Left ventricle myocardium inferior (tissue), 1 donor: Measurements from ENCODE around the gene INSC. TPM values are rescaled to one million over a fixed set of nuclear protein-coding genes. Genes with fewer than 3 reads are reported as not detected.

Experiments used
- DNase-seq: peaks from one replicate; pipeline ENCODE4 v3.0.0-alpha.2; 2020
- H3K27ac ChIP-seq: fragments of 200-600 bp; replicated peaks from 2 replicates; pipeline ENCODE4 v1.8.0; 2021
- H3K27me3 ChIP-seq: fragments of 200-600 bp; 2 replicates; pipeline ENCODE4 v1.8.0; 2021; ENCODE audit warnings: low read depth
- H3K36me3 ChIP-seq: fragments of 200-600 bp; 2 replicates; pipeline ENCODE4 v1.8.0; 2021
- H3K4me1 ChIP-seq: fragments of 200-600 bp; 2 replicates; pipeline ENCODE4 v1.8.0; 2021
- H3K4me3 ChIP-seq: fragments of 200-600 bp; 2 replicates; pipeline ENCODE4 v1.8.0; 2021; ENCODE audit warnings: mild to moderate bottlenecking, moderate library complexity
- H3K9me3 ChIP-seq: fragments of 200-600 bp; replicated peaks from 2 replicates; pipeline ENCODE4 v1.8.0; 2021
- CTCF ChIP-seq: fragments of 200-600 bp; IDR thresholded peaks from 2 replicates; pipeline ENCODE4 v1.8.0; 2021; ENCODE audit warnings: antibody characterized with exemption, mild to moderate bottlenecking, borderline replicate concordance
- intact Hi-C: fragments of 100-400 bp; cut with micrococcal nuclease; formaldehyde crosslinking; loops from one replicate; pipeline ENCODE4 v1.11.0; 2022
- total RNA-seq: library from RNA; stranded (reverse); fragmentation: NEBNext Ultra II Directional; extraction: Animal tissue kit (Norgen Biotek cat#: 25700); gene quantifications from one replicate; pipeline ENCODE4 v1.2.1, GENCODE V29; 2021
- donor health status: DM: no; HTN: yes; CAD: no; lungs with severe emphysema.

The INSC gene
- total RNA-seq, 1 donor from 2014 or later, result 0.25 TPM

- H3K27ac ChIP-seq, result no peak overlapping the region
- no peaks in the 10 kb centered on the region for H3K9me3 ChIP-seq
- no peaks in the 10 kb centered on the region for H3K36me3 ChIP-seq
- no peak overlapping the region for H3K4me3 ChIP-seq
- no peak for DNase-seq
- peaks cover 5% of the 10 kb centered on the region for H3K4me1 ChIP-seq
- H3K27me3 ChIP-seq, result no peaks in the 10 kb centered on the region
- TF ChIP-seq CTCF, result no peak
- intact Hi-C loops, result no loop called here
These were observed 181.0 kb downstream of the INSC start for GRCh38 chr11:15295695-15296094.

Other genes with a start within 250 kb of the INSC start
- gene CYP2R1, start 222.7 kb upstream of the INSC start, total RNA-seq, result 7.7 TPM
- gene CALCA, start 142.6 kb upstream of the INSC start, total RNA-seq, result not detected
- gene CALCB, start 41.3 kb upstream of the INSC start, total RNA-seq, result not detected